ENCODE measurements around the gene PLCB2.

Gene PLCB2

GRCh38 chr15:40328176-40328575, 20.4 kb upstream of the PLCB2 start:
- H3K4me2 ChIP-seq (ENCODE audit: low read length): no peak overlapping the region
- no peaks in the 10 kb centered on the region for H3K36me3 ChIP-seq (ENCODE audit: control insufficient read depth, insufficient read depth, low read length)
- H2AFZ ChIP-seq: no peak overlapping the region
- H3K4me3 ChIP-seq (ENCODE audit: low read depth, low read length): no peak overlapping the region
- H3K27me3 ChIP-seq (ENCODE audit: control insufficient read depth, insufficient read depth, low read length): no peaks in the 10 kb centered on the region
- H3K9ac ChIP-seq: no peak overlapping the region
- H3K27ac ChIP-seq: no peak overlapping the region
- no peaks in the 10 kb centered on the region for H3K9me3 ChIP-seq (ENCODE audit: control insufficient read depth, low read length)
- no peaks in the 10 kb centered on the region for H3K79me2 ChIP-seq
- H3K4me1 ChIP-seq: peaks cover 3% of the 10 kb centered on the region
- TF ChIP-seq, protein P1, sequence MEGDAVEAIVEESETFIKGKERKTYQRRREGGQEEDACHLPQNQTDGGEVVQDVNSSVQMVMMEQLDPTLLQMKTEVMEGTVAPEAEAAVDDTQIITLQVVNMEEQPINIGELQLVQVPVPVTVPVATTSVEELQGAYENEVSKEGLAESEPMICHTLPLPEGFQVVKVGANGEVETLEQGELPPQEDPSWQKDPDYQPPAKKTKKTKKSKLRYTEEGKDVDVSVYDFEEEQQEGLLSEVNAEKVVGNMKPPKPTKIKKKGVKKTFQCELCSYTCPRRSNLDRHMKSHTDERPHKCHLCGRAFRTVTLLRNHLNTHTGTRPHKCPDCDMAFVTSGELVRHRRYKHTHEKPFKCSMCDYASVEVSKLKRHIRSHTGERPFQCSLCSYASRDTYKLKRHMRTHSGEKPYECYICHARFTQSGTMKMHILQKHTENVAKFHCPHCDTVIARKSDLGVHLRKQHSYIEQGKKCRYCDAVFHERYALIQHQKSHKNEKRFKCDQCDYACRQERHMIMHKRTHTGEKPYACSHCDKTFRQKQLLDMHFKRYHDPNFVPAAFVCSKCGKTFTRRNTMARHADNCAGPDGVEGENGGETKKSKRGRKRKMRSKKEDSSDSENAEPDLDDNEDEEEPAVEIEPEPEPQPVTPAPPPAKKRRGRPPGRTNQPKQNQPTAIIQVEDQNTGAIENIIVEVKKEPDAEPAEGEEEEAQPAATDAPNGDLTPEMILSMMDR (IDR thresholded peaks at IDR 0.05): no peak

GRCh38 chr15:40327457-40327856, 19.7 kb upstream of the PLCB2 start:
- Histone ChIP-seq H3K27me3 (ENCODE audit: control insufficient read depth, insufficient read depth, low read length) (no peaks in the 10 kb centered on the region), H3K4me3 (ENCODE audit: low read depth, low read length) (no peak overlapping the region), H3K9ac (no peak overlapping the region), H3K4me1 (peaks cover 3% of the 10 kb centered on the region), H3K4me2 (ENCODE audit: low read length) (no peak overlapping the region), H3K79me2 (no peaks in the 10 kb centered on the region), H3K27ac (no peak overlapping the region), H2AFZ (no peak overlapping the region), H3K9me3 (ENCODE audit: control insufficient read depth, low read length) (no peaks in the 10 kb centered on the region), H3K36me3 (ENCODE audit: control insufficient read depth, insufficient read depth, low read length) (no peaks in the 10 kb centered on the region)
- TF ChIP-seq, protein P1 (IDR thresholded peaks at IDR 0.05): no peak

DNA sequence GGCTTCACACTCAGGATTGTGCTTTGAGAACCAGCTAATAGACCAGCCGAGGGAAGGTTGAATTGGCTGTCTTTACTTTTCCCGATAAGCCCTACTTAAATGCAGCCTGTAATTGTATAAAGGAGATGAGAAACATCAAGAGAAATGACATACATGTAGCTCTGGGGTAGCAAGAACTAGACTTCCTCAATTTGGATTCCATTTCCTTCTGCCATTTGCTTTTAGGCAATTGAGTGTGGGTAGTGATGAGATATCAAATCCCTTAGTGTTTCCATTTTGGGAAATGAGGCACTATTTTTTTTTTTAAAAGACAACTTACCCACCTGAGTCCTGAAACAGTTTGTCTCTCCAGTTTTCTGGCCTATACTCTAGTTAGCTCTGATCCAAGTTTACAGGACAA, 18.0 kb upstream of the PLCB2 start:
- H2AFZ ChIP-seq: no peak overlapping the region
- no peaks in the 10 kb centered on the region for H3K36me3 ChIP-seq (ENCODE audit: control insufficient read depth, insufficient read depth, low read length)
- no peak overlapping the region for H3K4me3 ChIP-seq (ENCODE audit: low read depth, low read length)
- H3K27ac ChIP-seq: no peak overlapping the region
- H3K4me1 ChIP-seq: peaks cover 3% of the 10 kb centered on the region
- TF ChIP-seq, protein P1 (IDR thresholded peaks at IDR 0.05): no peak
- no peaks in the 10 kb centered on the region for H3K27me3 ChIP-seq (ENCODE audit: control insufficient read depth, insufficient read depth, low read length)
- H3K79me2 ChIP-seq: no peaks in the 10 kb centered on the region
- no peak overlapping the region for H3K9ac ChIP-seq
- peak overlapping the region; percentile 6 for H3K4me2 ChIP-seq (ENCODE audit: low read length)
- no peaks in the 10 kb centered on the region for H3K9me3 ChIP-seq (ENCODE audit: control insufficient read depth, low read length)

GRCh38 chr15:40325188-40325587, 17.5 kb upstream of the PLCB2 start:
- Histone ChIP-seq H2AFZ (no peak overlapping the region), H3K4me2 (ENCODE audit: low read length) (peak overlapping the region; percentile 78), H3K79me2 (no peaks in the 10 kb centered on the region), H3K9me3 (ENCODE audit: control insufficient read depth, low read length) (no peaks in the 10 kb centered on the region), H3K36me3 (ENCODE audit: control insufficient read depth, insufficient read depth, low read length) (no peaks in the 10 kb centered on the region), H3K27ac (no peak overlapping the region), H3K4me1 (peaks cover 3% of the 10 kb centered on the region), H3K4me3 (ENCODE audit: low read depth, low read length) (no peak overlapping the region), H3K27me3 (ENCODE audit: control insufficient read depth, insufficient read depth, low read length) (no peaks in the 10 kb centered on the region), H3K9ac (no peak overlapping the region)
- TF ChIP-seq, protein P1 (IDR thresholded peaks at IDR 0.05): no peak

Measured in parathyroid adenoma (tissue), 2 donors.